K562 (cell line): Measurements from ENCODE around the gene P2RY8. TPM values are rescaled to one million over a fixed set of nuclear protein-coding genes. Genes with fewer than 3 reads are reported as not detected.

Experiments used
- ATAC-seq: fragments of 200-7000 bp; cut with Tn5 transposase; 3 replicates; pipeline ENCODE4 v1.9.1; 2020; ENCODE audit warnings: moderate library complexity
- BruUV-seq: library from RNA; stranded (reverse); fragments of 400-500 nt; replicated peaks from 2 replicates; lab custom pipeline; 2021; lab: Mats Ljungman, UMichigan
- CTCF ChIA-PET: fragments of 300-600 bp; formaldehyde crosslinking; extraction: SDS; loops from one replicate; lab custom pipeline; 2021; ENCODE audit warnings: low intra/inter-chr PET ratio; lab: Yijun Ruan, JAX
- POLR2A ChIA-PET: fragments of 300-600, 350-650 bp; sonication (Branson Sonifier 250); formaldehyde crosslinking; extraction: SDS; loops from one replicate; lab custom pipeline; 2021; ENCODE audit warnings: antibody characterized with exemption, inconsistent platforms; lab: Yijun Ruan, JAX
- DNase-seq, 4 experiments: peaks; one replicate each; pipeline versions ENCODE4 v3.0.0 to v3.0.0-alpha.2; 2011 to 2018; ENCODE audit warnings: low spot score in 3 of 4, mixed read lengths in 3 of 4; ENCODE audit errors: extremely low read depth in 1 of 4
- FAIRE-seq: peaks from 2 replicates; lab custom pipeline; 2011; peaks lifted over from hg19 to GRCh38; lab: Jason Lieb, UNC
- H2AFZ ChIP-seq: 2 replicates; pipeline ENCODE4 v1.6.0; 2011; ENCODE audit warnings: low read depth, low read length, control low read depth, inconsistent platforms
- H3K27ac ChIP-seq: fragments of 200-600 bp; 3 replicates; pipeline ENCODE4 v1.8.0; 2011; ENCODE audit warnings: low read depth, mild to moderate bottlenecking, control low read depth, inconsistent platforms, low read length, moderate library complexity, mixed read lengths; ENCODE audit errors: extremely low read depth
- H3K27me3 ChIP-seq, 2 experiments: fragments of 300-600 bp in 1 of 2; 2 replicates in 1 of 2; 3 replicates in 1 of 2; pipeline versions ENCODE4 v1.6.0 to v1.8.0; 2011; ENCODE audit warnings: inconsistent platforms in 2 of 2, low read length in 2 of 2, mild to moderate bottlenecking in 1 of 2, mixed read lengths in 1 of 2, moderate library complexity in 1 of 2; ENCODE audit not compliant: control insufficient read depth in 2 of 2, insufficient read depth in 2 of 2
- H3K36me3 ChIP-seq: fragments of 300-600 bp; 3 replicates; pipeline ENCODE4 v1.8.0; 2011; ENCODE audit warnings: mild to moderate bottlenecking, low read length, inconsistent platforms; ENCODE audit not compliant: control insufficient read depth, insufficient read depth
- H3K4me1 ChIP-seq, 2 experiments: fragments of 200-600 bp in 1 of 2; replicated peaks in 1 of 2; 2 replicates in 1 of 2; 3 replicates in 1 of 2; pipeline versions ENCODE4 v1.5.1 to v1.8.0; 2011; ENCODE audit warnings: inconsistent platforms in 2 of 2, low read length in 2 of 2, mild to moderate bottlenecking in 1 of 2, mixed read lengths in 1 of 2, moderate library complexity in 1 of 2; ENCODE audit not compliant: control insufficient read depth in 2 of 2, insufficient read depth in 2 of 2
- H3K4me2 ChIP-seq: 2 replicates; pipeline ENCODE4 v1.6.1; 2011; ENCODE audit warnings: low read length, control low read depth, inconsistent platforms, mixed read lengths; ENCODE audit not compliant: insufficient read depth
- H3K4me3 ChIP-seq: fragments of 200-600 bp; sonication (generic), shearing (Covaris generic); 2 replicates; pipeline ENCODE4 v1.5.1; 2016; ENCODE audit warnings: control low read depth, inconsistent platforms
- H3K79me2 ChIP-seq: fragments of 200-600 bp; 3 replicates; pipeline ENCODE4 v1.8.0; 2011; ENCODE audit warnings: low read length, inconsistent platforms; ENCODE audit not compliant: control insufficient read depth, insufficient read depth
- H3K9ac ChIP-seq, 2 experiments: 2 replicates each; pipeline versions ENCODE4 v1.6.0 to v1.6.1; 2011; ENCODE audit warnings: low read depth in 2 of 2, low read length in 2 of 2, control low read depth in 1 of 2, inconsistent platforms in 1 of 2, mild to moderate bottlenecking in 1 of 2, mixed read lengths in 1 of 2; ENCODE audit not compliant: insufficient read depth in 1 of 2
- H3K9me1 ChIP-seq: one replicate; pipeline ENCODE4 v1.6.0; 2011; ENCODE audit warnings: inconsistent platforms, mild to moderate bottlenecking, low read length, moderate library complexity; ENCODE audit not compliant: control insufficient read depth, insufficient read depth
- H3K9me3 ChIP-seq: replicated peaks from 2 replicates; pipeline ENCODE4 v1.5.1; 2011; ENCODE audit warnings: low read depth, low read length, inconsistent platforms; ENCODE audit not compliant: control insufficient read depth, insufficient read depth
- H4K20me1 ChIP-seq: replicated peaks from 2 replicates; pipeline ENCODE4 v1.6.1; 2011; ENCODE audit warnings: low read length, inconsistent platforms, mixed read lengths; ENCODE audit not compliant: control insufficient read depth, insufficient read depth
- FOXJ3 ChIP-seq: sonication (generic); formaldehyde crosslinking; IDR thresholded peaks from 2 replicates; pipeline ENCODE4 v1.4.0; 2020; ENCODE audit warnings: mild to moderate bottlenecking, missing genetic modification reagents
- FOXP1 ChIP-seq: sonication (generic); formaldehyde crosslinking; IDR thresholded peaks from 2 replicates; pipeline ENCODE4 v1.8.0; 2022; ENCODE audit warnings: mild to moderate bottlenecking, missing genetic modification reagents
- MECOM ChIP-seq: fragments of 250-450 bp; sonication (Bioruptor Pico); IDR thresholded peaks from 2 replicates; pipeline ENCODE4 v1.8.0; 2022; ENCODE audit warnings: inconsistent platforms
- ZNF121 ChIP-seq: sonication (generic); formaldehyde crosslinking; conservative IDR thresholded peaks from 2 replicates; pipeline ENCODE4 v1.8.0; 2022; ENCODE audit warnings: missing genetic modification reagents
- WGBS: fragments of 100-300 bp; shearing (Covaris generic); methylation state at CpG from one replicate; pipeline ENCODE4 v1.1.6; 2016; ENCODE audit warnings: low coverage, mixed read lengths; ENCODE audit not compliant: insufficient coverage; ENCODE audit errors: missing lambda C conversion rate; 5-methylcytosine and 5-hydroxymethylcytosine counted together
- in situ Hi-C: fragments of 300-500 bp; cut with MboI; formaldehyde crosslinking; loops from 4 replicates; pipeline ENCODE4 v1.15.0; 2018; ENCODE audit warnings: inconsistent platforms, mixed read lengths
- intact Hi-C: fragments of 100-400 bp; cut with micrococcal nuclease; formaldehyde crosslinking; loops from 2 replicates; pipeline ENCODE4 v1.14.2; 2022
- polyA plus RNA-seq, 8 experiments: library from polyadenylated mRNA; depleted of rRNA in 4 of 8; stranded (reverse) in 5 of 8; unstranded in 3 of 8; fragments of >200 nt; fragmentation: Nextera tagmentation in 2 of 8; fragmentation: Illumina TruSeq in 1 of 8; extraction: Ambion mirVana in 2 of 8; extraction: Trizol in 1 of 8; gene quantifications; 2 replicates each; pipeline versions ENCODE4 v1.2.1 to v1.2.3, GENCODE V29; 2011 to 2014; ENCODE audit warnings: inconsistent platforms in 1 of 8, missing spikeins in 1 of 8
- total RNA-seq, 7 experiments: library from RNA; depleted of rRNA in 6 of 7; stranded (reverse); fragments of >200 nt in 6 of 7; fragmentation: Illumina TruSeq in 2 of 7; extraction: Trizol in 2 of 7; gene quantifications; 2 replicates each; pipeline versions ENCODE4 v1.2.1 to v1.2.3, GENCODE V29; 2011 to 2021; ENCODE audit warnings: low replicate concordance in 1 of 7

P2RY8 gene
- total and polyA plus RNA-seq, 9 of the 15 experiments (the other 6 are each of a cell fraction or from before 2014, with no cell fraction given) = 0.04 to 0.69 (median 0.08) TPM; not detected in 3

- FAIRE-seq (no peak), ATAC-seq (no peak), DNase-seq (no peak)
- Histone ChIP-seq H3K9me1 (no peaks in the 10 kb centered on the region), H3K27me3 (no peaks in the 10 kb centered on the region), H3K4me1 (no peaks in the 10 kb centered on the region; a peak in 1 of 5 replicates), H3K4me2 (no peak overlapping the region), H3K27ac (no peak overlapping the region), H3K9me3 (no peaks in the 10 kb centered on the region), H4K20me1 (no peaks in the 10 kb centered on the region), H2AFZ (no peak overlapping the region), H3K9ac (no peak overlapping the region), H3K79me2 (no peaks in the 10 kb centered on the region), H3K36me3 (no peaks in the 10 kb centered on the region), H3K4me3 (no peak overlapping the region)
- intact Hi-C loops = no loop called here
- ChIA-PET POLR2A (no interaction called here), CTCF (no interaction called here)
- in situ Hi-C loops = no loop called here
- 3% methylated on average over 5 of the region's 8 CpGs for WGBS
- BruUV-seq = no TSS peak
- TF ChIP-seq ZNF121 (CRISPR knock-in tag) = peak; percentile 45
- TF ChIP-seq MECOM = no peak
- no peak for TF ChIP-seq FOXP1 (CRISPR knock-in tag)
- TF ChIP-seq FOXJ3 (CRISPR knock-in tag) = no peak
These were observed 47.4 kb upstream of the P2RY8 start for GRCh38 chrX:1584237-1585011.
